ENCODE results near the gene FBXL7.

DNA sequence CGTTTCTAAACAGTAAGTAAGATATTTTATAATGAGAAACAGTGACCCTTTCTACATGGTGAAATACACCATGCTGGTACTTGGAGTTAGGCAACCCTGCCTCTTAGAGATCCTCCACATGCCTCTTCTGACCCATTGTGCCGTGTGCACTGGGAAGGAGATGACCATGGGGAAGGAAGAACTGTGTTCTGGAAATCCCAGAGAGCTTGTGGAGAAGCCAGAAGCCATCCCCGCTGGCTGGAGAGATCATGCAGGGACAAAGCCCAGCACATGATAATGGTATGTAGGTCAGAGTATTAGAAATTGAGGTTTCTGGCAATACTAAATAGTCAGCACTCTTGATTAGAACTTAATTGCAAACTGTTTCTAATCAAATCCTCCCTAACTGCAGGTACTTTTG, 307.3 kb downstream of the FBXL7 start:
- TF ChIP-seq, protein P1, sequence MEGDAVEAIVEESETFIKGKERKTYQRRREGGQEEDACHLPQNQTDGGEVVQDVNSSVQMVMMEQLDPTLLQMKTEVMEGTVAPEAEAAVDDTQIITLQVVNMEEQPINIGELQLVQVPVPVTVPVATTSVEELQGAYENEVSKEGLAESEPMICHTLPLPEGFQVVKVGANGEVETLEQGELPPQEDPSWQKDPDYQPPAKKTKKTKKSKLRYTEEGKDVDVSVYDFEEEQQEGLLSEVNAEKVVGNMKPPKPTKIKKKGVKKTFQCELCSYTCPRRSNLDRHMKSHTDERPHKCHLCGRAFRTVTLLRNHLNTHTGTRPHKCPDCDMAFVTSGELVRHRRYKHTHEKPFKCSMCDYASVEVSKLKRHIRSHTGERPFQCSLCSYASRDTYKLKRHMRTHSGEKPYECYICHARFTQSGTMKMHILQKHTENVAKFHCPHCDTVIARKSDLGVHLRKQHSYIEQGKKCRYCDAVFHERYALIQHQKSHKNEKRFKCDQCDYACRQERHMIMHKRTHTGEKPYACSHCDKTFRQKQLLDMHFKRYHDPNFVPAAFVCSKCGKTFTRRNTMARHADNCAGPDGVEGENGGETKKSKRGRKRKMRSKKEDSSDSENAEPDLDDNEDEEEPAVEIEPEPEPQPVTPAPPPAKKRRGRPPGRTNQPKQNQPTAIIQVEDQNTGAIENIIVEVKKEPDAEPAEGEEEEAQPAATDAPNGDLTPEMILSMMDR (IDR thresholded peaks at IDR 0.05), result no peak
- TF ChIP-seq POLR2A (IDR thresholded peaks at IDR 0.05), result no peak
